Lower leg skin (tissue), 3 donors: ENCODE results near the gene C9orf72.

ENCODE experiments used
- CTCF ChIP-seq, 3 donors: fragments of 450-650 bp; IDR thresholded peaks; one replicate each; pipeline ENCODE4 v1.5.1; 2016; ENCODE audit warnings: antibody characterized with exemption in 3 of 3, mild to moderate bottlenecking in 3 of 3, moderate library complexity in 2 of 3
- POLR2A ChIP-seq, 2 donors: fragments of 450-650 bp; IDR thresholded peaks; one replicate each; pipeline ENCODE4 v1.6.1; 2016 to 2017; ENCODE audit warnings: antibody characterized with exemption in 2 of 2, mild to moderate bottlenecking in 1 of 2, moderate library complexity in 1 of 2

GRCh38 chr9:27506981-27507380 is 66.3 kb downstream of the C9orf72 start:
- TF ChIP-seq POLR2A (IDR thresholded peaks at IDR 0.05) (no peak), CTCF (IDR thresholded peaks at IDR 0.05) (no peak)
